HG03097 (cell line): ENCODE results near the gene SV2B.
"Not testable (repeated sequence)": the region's sequence is repeated elsewhere in the genome, so short reads cannot be mapped to it uniquely, and the experiment has no call there.

Source experiments
- ATAC-seq: cut with Tn5 transposase; IDR thresholded peaks from one replicate; pipeline ENCODE4 v1.9.1; 2021; ENCODE audit not compliant: unreplicated experiment, low FRiP score

The SV2B gene

GRCh38 chr15:91099995-91100813, at the start of gene SV2B:
Gene SV2B, plus strand, starts transcription at chr15:91100257. Its CDS starts 126,007 bp downstream, at chr15:91226264.
- ATAC-seq: peak; percentile 65

GRCh38 chr15:91051248-91051647, 48.8 kb upstream of the SV2B start:
- no peak for ATAC-seq

GRCh38 chr15:91054816-91055215, 45.2 kb upstream of the SV2B start:
- no peak for ATAC-seq

GRCh38 chr15:91055548-91056331, 44.3 kb upstream of the SV2B start:
- ATAC-seq: no peak

GRCh38 chr15:91061230-91061629, 38.8 kb upstream of the SV2B start:
- no peak for ATAC-seq

GRCh38 chr15:91061997-91062396, 38.1 kb upstream of the SV2B start:
- ATAC-seq: no peak

- no peak for ATAC-seq
Observed at GRCh38 chr15:91065505-91065904, 34.6 kb upstream of the SV2B start.

- no peak for ATAC-seq
Observed at GRCh38 chr15:91067036-91067435, 33.0 kb upstream of the SV2B start.

GRCh38 chr15:91068436-91068835, 31.6 kb upstream of the SV2B start:
- no peak for ATAC-seq

GRCh38 chr15:91068966-91069365, 31.1 kb upstream of the SV2B start:
- ATAC-seq: no peak

GRCh38 chr15:91070872-91071271, 29.2 kb upstream of the SV2B start:
- ATAC-seq: no peak

GRCh38 chr15:91072161-91072560, 27.9 kb upstream of the SV2B start:
- no peak for ATAC-seq

GRCh38 chr15:91073077-91073476, 27.0 kb upstream of the SV2B start:
- no peak for ATAC-seq

- ATAC-seq: no peak
Observed at GRCh38 chr15:91073768-91074167, 26.3 kb upstream of the SV2B start.

- no peak for ATAC-seq
Observed at GRCh38 chr15:91075739-91076138, 24.3 kb upstream of the SV2B start.

GRCh38 chr15:91077029-91077428, 23.0 kb upstream of the SV2B start:
- no peak for ATAC-seq

- ATAC-seq: not testable (repeated sequence)
Observed at GRCh38 chr15:91093866-91094265, 6.2 kb upstream of the SV2B start.

GRCh38 chr15:91098451-91098850, 1.6 kb upstream of the SV2B start:
- ATAC-seq: no peak

- ATAC-seq: peak; percentile 20
Observed at GRCh38 chr15:91099616-91099994, 452 bp upstream of the SV2B start.

GRCh38 chr15:91100814-91101607, 954 bp downstream of the SV2B start:
- ATAC-seq: no peak

- no peak for ATAC-seq
Observed at GRCh38 chr15:91101608-91101920, 1.5 kb downstream of the SV2B start.
